SU-DHL-6 (cell line): ENCODE measurements around the gene PLAAT5.

Experiments
- CTCF ChIP-seq: fragments of 200-600 bp; sonication (generic); IDR thresholded peaks from one replicate; pipeline ENCODE4 v1.5.1; 2017; ENCODE audit warnings: antibody characterized with exemption, mild to moderate bottlenecking, low read length, moderate library complexity; ENCODE audit not compliant: insufficient read depth, poor library complexity, severe bottlenecking
- EZH2phosphoT487 ChIP-seq: fragments of 200-600 bp; sonication (generic), shearing (Covaris generic); conservative IDR thresholded peaks from 2 replicates; pipeline ENCODE4 v1.6.1; 2018; ENCODE audit warnings: mild to moderate bottlenecking, antibody characterized with exemption, low read length, moderate library complexity, mixed read lengths

DNA sequence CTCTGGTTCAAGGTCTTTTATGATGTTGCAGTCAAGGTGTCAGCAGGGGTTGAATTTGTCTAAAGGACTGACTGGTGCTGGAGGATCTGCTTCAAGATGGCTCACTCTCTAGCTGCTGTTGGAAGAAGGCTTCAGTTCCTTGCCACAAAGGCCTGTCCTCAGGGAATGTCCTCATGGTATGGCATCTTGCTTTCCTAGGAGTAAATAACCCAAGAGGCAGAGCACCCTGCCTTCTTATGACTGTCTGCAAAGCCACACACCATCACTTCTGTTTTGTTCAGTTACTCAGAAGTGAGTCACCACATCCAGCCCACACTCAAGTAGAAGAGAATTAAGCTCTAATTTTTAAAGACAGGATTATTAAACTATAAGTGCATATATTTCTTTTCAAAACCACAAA is 45.2 kb downstream of the PLAAT5 start:
- TF ChIP-seq CTCF: no peak
- TF ChIP-seq EZH2phosphoT487: no peak
